HepG2 (cell line): ENCODE results near the gene RPS8. TPM values are rescaled to one million over a fixed set of nuclear protein-coding genes. Genes with fewer than 3 reads are reported as not detected.
A peak's percentile ranks its signal among the peaks of the same experiment; 100 is the strongest.

ENCODE experiments used
- ASH2L ChIP-seq: fragments of 300-600, 200-600 bp; sonication (generic); IDR thresholded peaks from 2 replicates; pipeline ENCODE4 v1.7.0; 2017; ENCODE audit warnings: low read depth, mild to moderate bottlenecking, moderate library complexity, mixed read lengths, low read length; ENCODE audit not compliant: insufficient read length
- EED ChIP-seq: sonication (generic); formaldehyde crosslinking; IDR thresholded peaks from 2 replicates; pipeline ENCODE4 v1.5.0; 2020; ENCODE audit warnings: mild to moderate bottlenecking, missing genetic modification reagents
- FOSL1 ChIP-seq: sonication (generic); formaldehyde crosslinking; IDR thresholded peaks from 2 replicates; pipeline ENCODE4 v1.9.0; 2021; ENCODE audit warnings: missing genetic modification reagents, borderline replicate concordance
- POLR2A ChIP-seq, 2 experiments: IDR thresholded peaks; 2 replicates each; pipeline ENCODE4 v1.6.1; 2011; ENCODE audit warnings: low read depth in 2 of 2, low read length in 2 of 2, mild to moderate bottlenecking in 1 of 2, moderate library complexity in 1 of 2; ENCODE audit not compliant: insufficient read depth in 1 of 2
- PPARG ChIP-seq: conservative IDR thresholded peaks from 2 replicates; pipeline ENCODE4 v1.6.1; 2016; ENCODE audit warnings: missing biosample characterization, missing genetic modification reagents
- SOX13 ChIP-seq, 3 experiments: fragments of 450-650 bp in 1 of 3; sonication (generic) in 1 of 3; formaldehyde crosslinking in 1 of 3; IDR thresholded peaks in 2 of 3; conservative IDR thresholded peaks in 1 of 3; 2 replicates each; pipeline versions ENCODE4 v1.5.0 to v1.6.1; 2016 to 2020; ENCODE audit warnings: antibody characterized with exemption in 1 of 3, mild to moderate bottlenecking in 1 of 3, missing compliant biosample characterization in 1 of 3, missing genetic modification reagents in 1 of 3, moderate library complexity in 1 of 3
- ZBTB1 ChIP-seq: sonication (generic); formaldehyde crosslinking; IDR thresholded peaks from 2 replicates; pipeline ENCODE4 v1.4.0; 2020; ENCODE audit warnings: missing genetic modification reagents, borderline replicate concordance
- ZBTB38 ChIP-seq: sonication (generic); formaldehyde crosslinking; IDR thresholded peaks from 2 replicates; pipeline ENCODE4 v1.5.1; 2020; ENCODE audit warnings: mild to moderate bottlenecking, missing genetic modification reagents
- ZNF572 ChIP-seq: sonication (generic); formaldehyde crosslinking; IDR thresholded peaks from 2 replicates; pipeline ENCODE4 v1.5.1; 2020; ENCODE audit warnings: mild to moderate bottlenecking, missing genetic modification reagents
- polyA plus RNA-seq, 8 experiments: library from polyadenylated mRNA; depleted of rRNA in 3 of 8; stranded (reverse) in 7 of 8; unstranded in 1 of 8; fragments of >200 nt; fragmentation: Illumina TruSeq in 4 of 8; extraction: Trizol in 4 of 8; gene quantifications; 2 replicates each; pipeline versions ENCODE4 v1.2.1 to v1.2.3, GENCODE V29; 2011 to 2016; ENCODE audit warnings: low read depth in 4 of 8, missing spikeins in 1 of 8, mixed read lengths in 1 of 8; ENCODE audit not compliant: insufficient read depth in 1 of 8
- total RNA-seq, 5 experiments: library from RNA; depleted of rRNA; stranded (reverse); fragments of >200 nt; fragmentation: Illumina TruSeq; extraction: Trizol; gene quantifications; 2 replicates each; pipeline ENCODE4 v1.2.3, GENCODE V29; 2016; ENCODE audit warnings: low read depth in 1 of 5
- TF ChIP-seq, protein P1 (sequence below): sonication (generic); formaldehyde crosslinking; IDR thresholded peaks from 2 replicates; pipeline ENCODE4 v1.4.0; 2020; ENCODE audit warnings: missing genetic modification reagents
- TF ChIP-seq, protein P2 (sequence below): IDR thresholded peaks from 2 replicates; pipeline ENCODE4 v1.6.1; 2016; ENCODE audit warnings: low read depth, control low read depth
- TF ChIP-seq, protein P3 (sequence below): sonication (generic); formaldehyde crosslinking; IDR thresholded peaks from 2 replicates; pipeline ENCODE4 v1.5.0; 2020; ENCODE audit warnings: mild to moderate bottlenecking, missing genetic modification reagents, borderline replicate concordance

The RPS8 gene
- total and polyA plus RNA-seq, 2 of the 13 experiments (the other 11 are each of a cell fraction or from before 2014, with no cell fraction given) = 2,628 to 2,822 TPM

DNA sequence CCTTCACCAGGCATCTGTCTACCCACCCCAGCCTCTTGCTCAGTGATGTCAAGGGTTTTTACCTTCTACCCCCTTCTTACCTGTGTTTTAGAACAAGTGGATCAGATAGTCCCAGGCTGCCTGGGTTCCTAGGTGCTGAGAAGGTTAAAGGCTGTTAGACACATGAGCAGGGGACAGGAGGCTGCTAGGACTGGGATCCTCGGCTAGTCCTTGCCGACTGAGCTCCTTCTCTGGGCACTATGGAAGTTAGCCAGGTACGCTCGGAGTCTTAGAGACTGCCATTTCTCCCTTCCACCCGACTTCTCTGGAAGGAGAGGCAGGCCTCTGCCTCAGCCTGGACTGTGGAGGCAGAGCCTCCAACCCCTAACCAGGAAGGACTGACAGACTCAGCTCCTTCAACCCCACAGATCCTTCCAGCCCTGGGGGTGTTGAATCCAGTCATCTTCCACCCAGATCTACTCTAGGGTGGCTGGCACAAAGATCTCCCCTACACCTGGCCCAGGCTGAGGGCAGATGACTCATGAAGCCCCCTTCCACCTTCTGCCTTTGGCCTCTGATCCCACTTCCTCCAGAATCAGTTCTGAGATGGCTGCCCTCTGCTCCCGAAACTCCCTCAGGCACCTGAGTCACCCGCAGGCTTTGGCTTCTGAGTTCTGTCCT, 31.5 kb downstream of the RPS8 start, which contains the start of gene DYNLT4 (continued):
- TF ChIP-seq PPARG (CRISPR knock-in tag) (peak; percentile 81; the same call in 1 of the 2 replicates), ZNF572 (0 out of 2 replicates have a peak, but pooled peaks have one; percentile 66), POLR2A (IDR thresholded peaks at IDR 0.05; ENCODE audit: insufficient read depth in 1 of 2, low read depth in 2 of 2, low read length in 2 of 2) (peak in 1 of 2 experiments; percentile 79; a peak in 1 of 4 replicates), ZBTB38 (CRISPR knock-in tag) (peak; percentile 36; the same call in 1 of the 2 replicates), ZBTB1 (no peak), EED (CRISPR knock-in tag) (peak; percentile 26; the same call in 1 of the 2 replicates), FOSL1 (CRISPR knock-in tag) (peak; percentile 55; the same call in 1 of the 2 replicates), SOX13 (IDR thresholded peaks at IDR 0.05) (peak; percentile 0; the same call in 1 of the 2 replicates), SOX13 (CRISPR knock-in tag; conservative IDR thresholded peaks at IDR 0.05 in 1 of 2, IDR thresholded peaks at IDR 0.05 in 1 of 2) (0 out of 4 replicates have a peak, but pooled peaks of 1 of the 2 experiments have one; percentile 68), ASH2L (peak; percentile 8)
- TF ChIP-seq, protein P1, sequence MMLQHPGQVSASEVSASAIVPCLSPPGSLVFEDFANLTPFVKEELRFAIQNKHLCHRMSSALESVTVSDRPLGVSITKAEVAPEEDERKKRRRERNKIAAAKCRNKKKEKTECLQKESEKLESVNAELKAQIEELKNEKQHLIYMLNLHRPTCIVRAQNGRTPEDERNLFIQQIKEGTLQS (CRISPR knock-in tag) = peak; percentile 4; the same call in 1 of the 2 replicates
- TF ChIP-seq, protein P2, sequence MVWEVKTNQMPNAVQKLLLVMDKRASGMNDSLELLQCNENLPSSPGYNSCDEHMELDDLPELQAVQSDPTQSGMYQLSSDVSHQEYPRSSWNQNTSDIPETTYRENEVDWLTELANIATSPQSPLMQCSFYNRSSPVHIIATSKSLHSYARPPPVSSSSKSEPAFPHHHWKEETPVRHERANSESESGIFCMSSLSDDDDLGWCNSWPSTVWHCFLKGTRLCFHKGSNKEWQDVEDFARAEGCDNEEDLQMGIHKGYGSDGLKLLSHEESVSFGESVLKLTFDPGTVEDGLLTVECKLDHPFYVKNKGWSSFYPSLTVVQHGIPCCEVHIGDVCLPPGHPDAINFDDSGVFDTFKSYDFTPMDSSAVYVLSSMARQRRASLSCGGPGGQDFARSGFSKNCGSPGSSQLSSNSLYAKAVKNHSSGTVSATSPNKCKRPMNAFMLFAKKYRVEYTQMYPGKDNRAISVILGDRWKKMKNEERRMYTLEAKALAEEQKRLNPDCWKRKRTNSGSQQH (CRISPR knock-in tag) = no peak
- TF ChIP-seq, protein P3, sequence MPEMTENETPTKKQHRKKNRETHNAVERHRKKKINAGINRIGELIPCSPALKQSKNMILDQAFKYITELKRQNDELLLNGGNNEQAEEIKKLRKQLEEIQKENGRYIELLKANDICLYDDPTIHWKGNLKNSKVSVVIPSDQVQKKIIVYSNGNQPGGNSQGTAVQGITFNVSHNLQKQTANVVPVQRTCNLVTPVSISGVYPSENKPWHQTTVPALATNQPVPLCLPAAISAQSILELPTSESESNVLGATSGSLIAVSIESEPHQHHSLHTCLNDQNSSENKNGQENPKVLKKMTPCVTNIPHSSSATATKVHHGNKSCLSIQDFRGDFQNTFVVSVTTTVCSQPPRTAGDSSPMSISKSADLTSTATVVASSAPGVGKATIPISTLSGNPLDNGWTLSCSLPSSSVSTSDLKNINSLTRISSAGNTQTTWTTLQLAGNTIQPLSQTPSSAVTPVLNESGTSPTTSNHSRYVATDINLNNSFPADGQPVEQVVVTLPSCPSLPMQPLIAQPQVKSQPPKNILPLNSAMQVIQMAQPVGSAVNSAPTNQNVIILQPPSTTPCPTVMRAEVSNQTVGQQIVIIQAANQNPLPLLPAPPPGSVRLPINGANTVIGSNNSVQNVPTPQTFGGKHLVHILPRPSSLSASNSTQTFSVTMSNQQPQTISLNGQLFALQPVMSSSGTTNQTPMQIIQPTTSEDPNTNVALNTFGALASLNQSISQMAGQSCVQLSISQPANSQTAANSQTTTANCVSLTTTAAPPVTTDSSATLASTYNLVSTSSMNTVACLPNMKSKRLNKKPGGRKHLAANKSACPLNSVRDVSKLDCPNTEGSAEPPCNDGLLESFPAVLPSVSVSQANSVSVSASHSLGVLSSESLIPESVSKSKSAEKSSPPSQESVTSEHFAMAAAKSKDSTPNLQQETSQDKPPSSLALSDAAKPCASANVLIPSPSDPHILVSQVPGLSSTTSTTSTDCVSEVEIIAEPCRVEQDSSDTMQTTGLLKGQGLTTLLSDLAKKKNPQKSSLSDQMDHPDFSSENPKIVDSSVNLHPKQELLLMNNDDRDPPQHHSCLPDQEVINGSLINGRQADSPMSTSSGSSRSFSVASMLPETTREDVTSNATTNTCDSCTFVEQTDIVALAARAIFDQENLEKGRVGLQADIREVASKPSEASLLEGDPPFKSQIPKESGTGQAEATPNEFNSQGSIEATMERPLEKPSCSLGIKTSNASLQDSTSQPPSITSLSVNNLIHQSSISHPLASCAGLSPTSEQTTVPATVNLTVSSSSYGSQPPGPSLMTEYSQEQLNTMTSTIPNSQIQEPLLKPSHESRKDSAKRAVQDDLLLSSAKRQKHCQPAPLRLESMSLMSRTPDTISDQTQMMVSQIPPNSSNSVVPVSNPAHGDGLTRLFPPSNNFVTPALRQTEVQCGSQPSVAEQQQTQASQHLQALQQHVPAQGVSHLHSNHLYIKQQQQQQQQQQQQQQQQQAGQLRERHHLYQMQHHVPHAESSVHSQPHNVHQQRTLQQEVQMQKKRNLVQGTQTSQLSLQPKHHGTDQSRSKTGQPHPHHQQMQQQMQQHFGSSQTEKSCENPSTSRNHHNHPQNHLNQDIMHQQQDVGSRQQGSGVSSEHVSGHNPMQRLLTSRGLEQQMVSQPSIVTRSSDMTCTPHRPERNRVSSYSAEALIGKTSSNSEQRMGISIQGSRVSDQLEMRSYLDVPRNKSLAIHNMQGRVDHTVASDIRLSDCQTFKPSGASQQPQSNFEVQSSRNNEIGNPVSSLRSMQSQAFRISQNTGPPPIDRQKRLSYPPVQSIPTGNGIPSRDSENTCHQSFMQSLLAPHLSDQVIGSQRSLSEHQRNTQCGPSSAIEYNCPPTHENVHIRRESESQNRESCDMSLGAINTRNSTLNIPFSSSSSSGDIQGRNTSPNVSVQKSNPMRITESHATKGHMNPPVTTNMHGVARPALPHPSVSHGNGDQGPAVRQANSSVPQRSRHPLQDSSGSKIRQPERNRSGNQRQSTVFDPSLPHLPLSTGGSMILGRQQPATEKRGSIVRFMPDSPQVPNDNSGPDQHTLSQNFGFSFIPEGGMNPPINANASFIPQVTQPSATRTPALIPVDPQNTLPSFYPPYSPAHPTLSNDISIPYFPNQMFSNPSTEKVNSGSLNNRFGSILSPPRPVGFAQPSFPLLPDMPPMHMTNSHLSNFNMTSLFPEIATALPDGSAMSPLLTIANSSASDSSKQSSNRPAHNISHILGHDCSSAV (CRISPR knock-in tag) = 0 out of 2 replicates have a peak, but pooled peaks have one; percentile 80
